K562 (cell line): ENCODE results near the gene CRYBA1. TPM values are rescaled to one million over a fixed set of nuclear protein-coding genes. Genes with fewer than 3 reads are reported as not detected.

Source experiments
- ARID3A ChIP-seq: IDR thresholded peaks from 2 replicates; pipeline ENCODE4 v1.6.1; 2012; ENCODE audit warnings: low read depth, low read length, improper control_type of control experiment, borderline replicate concordance
- BCLAF1 ChIP-seq, 2 experiments: fragments of 450-650 bp in 1 of 2; IDR thresholded peaks; 2 replicates each; pipeline ENCODE4 v1.6.1; 2011 to 2017; ENCODE audit warnings: low read depth in 2 of 2, antibody characterized with exemption in 1 of 2, borderline replicate concordance in 1 of 2, low read length in 1 of 2, mild to moderate bottlenecking in 1 of 2, mixed read lengths in 1 of 2; ENCODE audit not compliant: control insufficient read depth in 1 of 2
- BRD4 ChIP-seq: fragments of 200-600 bp; sonication (generic); IDR thresholded peaks from 2 replicates; pipeline ENCODE4 v1.6.1; 2017; ENCODE audit warnings: inconsistent platforms
- DDX20 ChIP-seq: fragments of 450-650 bp; IDR thresholded peaks from 2 replicates; pipeline ENCODE4 v1.6.1; 2016; ENCODE audit warnings: missing genetic modification characterization, low read depth, mild to moderate bottlenecking, missing compliant biosample characterization, moderate library complexity
- HNRNPL ChIP-seq: fragments of 200-400 bp; formaldehyde crosslinking; IDR thresholded peaks from 2 replicates; pipeline ENCODE4 v1.6.1; 2017; ENCODE audit warnings: low read depth, mild to moderate bottlenecking, low read length
- KDM1A ChIP-seq, 2 experiments: fragments of 450-650 bp; IDR thresholded peaks; 2 replicates each; pipeline ENCODE4 v1.6.1; 2016; ENCODE audit warnings: mild to moderate bottlenecking in 2 of 2
- L3MBTL2 ChIP-seq: fragments of 450-650 bp; IDR thresholded peaks from 2 replicates; pipeline ENCODE4 v1.6.1; 2016; ENCODE audit warnings: mild to moderate bottlenecking, moderate library complexity
- MXD1 ChIP-seq: fragments of 250-450 bp; sonication (Bioruptor Pico); IDR thresholded peaks from 2 replicates; pipeline ENCODE4 v1.8.0; 2021; ENCODE audit warnings: borderline replicate concordance, mild to moderate bottlenecking, moderate library complexity; ENCODE audit not compliant: poor library complexity, severe bottlenecking
- NCOA1 ChIP-seq: fragments of 450-650 bp; IDR thresholded peaks from 2 replicates; pipeline ENCODE4 v1.6.1; 2016; ENCODE audit warnings: low read depth
- NFIC ChIP-seq: fragments of 450-650 bp; IDR thresholded peaks from 2 replicates; pipeline ENCODE4 v1.6.1; 2017; ENCODE audit warnings: mild to moderate bottlenecking, inconsistent platforms
- PTTG1 ChIP-seq: fragments of 450-650 bp; IDR thresholded peaks from 2 replicates; pipeline ENCODE4 v1.6.1; 2016; ENCODE audit warnings: low read depth, mild to moderate bottlenecking, missing genetic modification characterization, missing compliant biosample characterization
- SAFB2 ChIP-seq: fragments of 200-400 bp; formaldehyde crosslinking; IDR thresholded peaks from 2 replicates; pipeline ENCODE4 v1.6.1; 2018; ENCODE audit warnings: borderline replicate concordance, low read length, low read depth, moderate library complexity; ENCODE audit not compliant: severe bottlenecking
- SMARCA5 ChIP-seq: fragments of 450-650 bp; IDR thresholded peaks from 2 replicates; pipeline ENCODE4 v1.6.1; 2016
- THAP12 ChIP-seq: fragments of 250-450 bp; sonication (Bioruptor Pico); IDR thresholded peaks from 2 replicates; pipeline ENCODE4 v1.9.0; 2021; ENCODE audit warnings: mild to moderate bottlenecking, inconsistent platforms
- ZBTB33 ChIP-seq: sonication (generic); formaldehyde crosslinking; IDR thresholded peaks from 2 replicates; pipeline ENCODE4 v1.8.1; 2023; ENCODE audit warnings: mild to moderate bottlenecking, missing genetic modification reagents
- ZNF3 ChIP-seq: fragments of 250-450 bp; sonication (Bioruptor Pico); IDR thresholded peaks from 2 replicates; pipeline ENCODE4 v1.5.0; 2021; ENCODE audit warnings: mild to moderate bottlenecking, moderate library complexity
- ZNF589 ChIP-seq: fragments of 200-800 bp; sonication (Bioruptor generic); IDR thresholded peaks from 2 replicates; pipeline ENCODE4 v1.6.1; 2016; ENCODE audit warnings: low read depth, missing genetic modification characterization, missing compliant biosample characterization
- ZNF699 ChIP-seq: fragments of 250-450 bp; sonication (Bioruptor Pico); IDR thresholded peaks from 2 replicates; pipeline ENCODE4 v1.8.0; 2021; ENCODE audit warnings: mild to moderate bottlenecking, moderate library complexity; ENCODE audit not compliant: insufficient replicate concordance
- polyA plus RNA-seq, 8 experiments: library from polyadenylated mRNA; depleted of rRNA in 4 of 8; stranded (reverse) in 5 of 8; unstranded in 3 of 8; fragments of >200 nt; fragmentation: Nextera tagmentation in 2 of 8; fragmentation: Illumina TruSeq in 1 of 8; extraction: Ambion mirVana in 2 of 8; extraction: Trizol in 1 of 8; gene quantifications; 2 replicates each; pipeline versions ENCODE4 v1.2.1 to v1.2.3, GENCODE V29; 2011 to 2014; ENCODE audit warnings: inconsistent platforms in 1 of 8, missing spikeins in 1 of 8
- total RNA-seq, 7 experiments: library from RNA; depleted of rRNA in 6 of 7; stranded (reverse); fragments of >200 nt in 6 of 7; fragmentation: Illumina TruSeq in 2 of 7; extraction: Trizol in 2 of 7; gene quantifications; 2 replicates each; pipeline versions ENCODE4 v1.2.1 to v1.2.3, GENCODE V29; 2011 to 2021; ENCODE audit warnings: low replicate concordance in 1 of 7

CRYBA1 gene
- total and polyA plus RNA-seq, 9 of the 15 experiments (the other 6 are each of a cell fraction or from before 2014, with no cell fraction given): not detected

- TF ChIP-seq ZBTB33: no peak
- no peak for TF ChIP-seq BCLAF1 (IDR thresholded peaks at IDR 0.05; ENCODE audit: borderline replicate concordance in 1 of 2, control insufficient read depth in 1 of 2, low read depth in 2 of 2, low read length in 1 of 2)
- TF ChIP-seq HNRNPL: no peak
- TF ChIP-seq NCOA1: no peak
- no peak for TF ChIP-seq SMARCA5
- no peak for TF ChIP-seq ZNF699 (CRISPR knock-in tag)
- no peak for TF ChIP-seq ARID3A
- TF ChIP-seq PTTG1: no peak
- TF ChIP-seq ZNF3: no peak
- no peak for TF ChIP-seq MXD1 (CRISPR knock-in tag)
- no peak for TF ChIP-seq THAP12 (CRISPR knock-in tag)
- TF ChIP-seq ZNF589: no peak
- TF ChIP-seq SAFB2: no peak
- no peak for TF ChIP-seq BRD4
- no peak for TF ChIP-seq DDX20 (tag)
- TF ChIP-seq L3MBTL2: peak; percentile 12; the same call in 1 of the 2 replicates
- TF ChIP-seq KDM1A (IDR thresholded peaks at IDR 0.05): no peak
- TF ChIP-seq NFIC: no peak
Observed at GRCh38 chr17:29219378-29220047, 27.1 kb upstream of the CRYBA1 start (continued).
